CD14-positive monocyte (primary cell): Measurements from ENCODE around the gene SPDYE3. TPM values are rescaled to one million over a fixed set of nuclear protein-coding genes. Genes with fewer than 3 reads are reported as not detected.

Source experiments
- DNase-seq, 3 donors: peaks; one replicate each; pipeline ENCODE4 v3.0.0-alpha.2; 2011 to 2022
- H2AFZ ChIP-seq: 2 replicates; pipeline ENCODE4 v1.6.0; 2012; ENCODE audit warnings: mild to moderate bottlenecking, low read depth, low read length, inconsistent platforms; ENCODE audit not compliant: insufficient read depth, poor library complexity, severe bottlenecking
- H3K27ac ChIP-seq, 2 donors: 1 replicate in 1 of 2; 2 replicates in 1 of 2; pipeline ENCODE4 v1.5.1; 2012 to 2013; ENCODE audit warnings: low read length in 2 of 2, control low read depth in 1 of 2, inconsistent platforms in 1 of 2, low read depth in 1 of 2, mild to moderate bottlenecking in 1 of 2
- H3K27me3 ChIP-seq, 2 donors: one replicate each; pipeline versions ENCODE4 v1.6.0 to v1.6.1; 2011 to 2013; ENCODE audit warnings: low read length in 2 of 2; ENCODE audit not compliant: control insufficient read depth in 2 of 2, insufficient read depth in 2 of 2
- H3K36me3 ChIP-seq, 2 donors: replicated peaks in 1 of 2; 1 replicate in 1 of 2; 2 replicates in 1 of 2; pipeline versions ENCODE4 v1.5.1 to v1.6.1; 2012 to 2013; ENCODE audit warnings: low read length in 2 of 2, control low read depth in 1 of 2, inconsistent platforms in 1 of 2, mild to moderate bottlenecking in 1 of 2; ENCODE audit not compliant: insufficient read depth in 2 of 2, control insufficient read depth in 1 of 2
- H3K4me1 ChIP-seq, 2 donors: 1 replicate in 1 of 2; 2 replicates in 1 of 2; pipeline versions ENCODE4 v1.5.1 to v1.6.1; 2012 to 2013; ENCODE audit warnings: low read length in 2 of 2, control low read depth in 1 of 2, inconsistent platforms in 1 of 2, mild to moderate bottlenecking in 1 of 2, moderate library complexity in 1 of 2; ENCODE audit not compliant: insufficient read depth in 2 of 2, control insufficient read depth in 1 of 2
- H3K4me2 ChIP-seq: replicated peaks from 2 replicates; pipeline ENCODE3; 2012; ENCODE audit warnings: low read length, moderate library complexity, mild to moderate bottlenecking; ENCODE audit not compliant: poor library complexity, severe bottlenecking; ENCODE audit errors: extremely low read depth
- H3K4me3 ChIP-seq, 3 experiments: fragments of 200-600 bp in 1 of 3; sonication (generic) in 1 of 3; replicated peaks in 1 of 3; 1 replicate in 2 of 3; 2 replicates in 1 of 3; pipeline ENCODE4 v1.5.1; 2011 to 2013; ENCODE audit warnings: low read length in 3 of 3, mild to moderate bottlenecking in 3 of 3, control low read depth in 2 of 3, low read depth in 2 of 3, inconsistent platforms in 1 of 3, moderate library complexity in 1 of 3
- H3K79me2 ChIP-seq: 2 replicates; pipeline ENCODE4 v1.6.0; 2012; ENCODE audit warnings: mild to moderate bottlenecking, control low read depth, inconsistent platforms, low read length, moderate library complexity; ENCODE audit not compliant: insufficient read depth
- H3K9ac ChIP-seq: 2 replicates; pipeline ENCODE4 v1.6.0; 2017; ENCODE audit warnings: low read length, mild to moderate bottlenecking; ENCODE audit not compliant: insufficient read depth, poor library complexity, severe bottlenecking
- H3K9me3 ChIP-seq, 2 donors: replicated peaks in 1 of 2; 1 replicate in 1 of 2; 2 replicates in 1 of 2; pipeline versions ENCODE4 v1.5.1 to v1.6.1; 2012 to 2013; ENCODE audit warnings: low read length in 2 of 2, control low read depth in 1 of 2; ENCODE audit not compliant: control insufficient read depth in 1 of 2, insufficient read depth in 1 of 2
- H4K20me1 ChIP-seq: 2 replicates; pipeline ENCODE4 v1.6.0; 2012; ENCODE audit warnings: mild to moderate bottlenecking, low read length, control low read depth, moderate library complexity; ENCODE audit not compliant: insufficient read depth
- H3K27ac Mint-ChIP-seq, 7 donors: one replicate each; pipeline ENCODE4 v1.8.0; 2020; ENCODE audit warnings: mild to moderate bottlenecking in 7 of 7, mixed read lengths in 7 of 7, moderate library complexity in 6 of 7, inconsistent platforms in 2 of 7
- H3K27me3 Mint-ChIP-seq, 3 donors: one replicate each; pipeline ENCODE4 v1.8.0; 2021 to 2022; ENCODE audit warnings: low read depth in 3 of 3, mild to moderate bottlenecking in 3 of 3, mixed read lengths in 3 of 3, moderate library complexity in 3 of 3, inconsistent platforms in 1 of 3
- H3K36me3 Mint-ChIP-seq, 2 donors: one replicate each; pipeline ENCODE4 v1.8.0; 2020; ENCODE audit warnings: mixed read lengths in 2 of 2, inconsistent platforms in 1 of 2, mild to moderate bottlenecking in 1 of 2
- H3K4me1 Mint-ChIP-seq: one replicate; pipeline ENCODE4 v1.8.0; 2020; ENCODE audit warnings: mild to moderate bottlenecking, mixed read lengths
- H3K4me3 Mint-ChIP-seq, 2 donors: one replicate each; pipeline ENCODE4 v1.8.0; 2020; ENCODE audit warnings: mild to moderate bottlenecking in 2 of 2, mixed read lengths in 2 of 2, moderate library complexity in 1 of 2
- H3K9me3 Mint-ChIP-seq, 7 donors: one replicate each; pipeline ENCODE4 v1.8.0; 2020 to 2022; ENCODE audit warnings: mixed read lengths in 7 of 7, mild to moderate bottlenecking in 6 of 7, moderate library complexity in 6 of 7, inconsistent platforms in 2 of 7
- CTCF ChIP-seq: fragments of 200-600 bp; IDR thresholded peaks from one replicate; pipeline ENCODE4 v1.8.0; 2022; ENCODE audit warnings: antibody characterized with exemption, mild to moderate bottlenecking
- WGBS: methylation state at CpG from one replicate; pipeline ENCODE4 v1.1.5; 2013; ENCODE audit warnings: missing lambda C conversion rate; ENCODE audit not compliant: insufficient coverage; 5-methylcytosine and 5-hydroxymethylcytosine counted together
- intact Hi-C, 2 donors: fragments of 100-400 bp; cut with micrococcal nuclease; formaldehyde crosslinking; loops; one replicate each; pipeline versions ENCODE4 v1.15.0 to v1.15.1; 2023
- polyA plus RNA-seq, 3 donors: library from polyadenylated mRNA; depleted of rRNA in 1 of 3; unstranded in 2 of 3; stranded (reverse) in 1 of 3; fragments of 300-500 nt in 2 of 3; fragments of >200 nt in 1 of 3; fragmentation: Illumina TruSeq in 2 of 3; gene quantifications; 1 replicate in 2 of 3; 2 replicates in 1 of 3; pipeline ENCODE4 v1.2.3, GENCODE V29; 2012 to 2021

Gene SPDYE3
- polyA plus RNA-seq, 3 donors, result 0.58 to 1.2 TPM; not detected in 1

GRCh38 chr7:100358027-100358856 lies 50.7 kb downstream of the SPDYE3 start, which contains the start of gene PILRB:
PILRB (plus strand) TSS chr7:100358117; CDS start chr7:100358303, 186 bp downstream.
- H3K36me3 ChIP-seq, result peaks cover 70 to 98% of the 10 kb centered on the region in 2 donors
- peak within 1 kb of the TSS in 1 of 2 donors; percentile 64 for H3K27ac ChIP-seq
- no peaks in the 10 kb centered on the region for H4K20me1 ChIP-seq
- Mint-ChIP-seq H3K27ac (peak within 1 kb of the TSS in 5 of 7 donors; percentile 53 to 83 (median 79)), H3K9me3 (no peaks in the 10 kb centered on the region), H3K36me3 (peaks cover 65 to 95% of the 10 kb centered on the region in 2 donors), H3K4me3 (no peak within 1 kb of the TSS), H3K27me3 (peaks cover 0 to 3% (median 2%) of the 10 kb centered on the region in 3 donors), H3K4me1 (peaks cover 28% of the 10 kb centered on the region)
- H3K4me1 ChIP-seq, result peaks cover 19 to 25% of the 10 kb centered on the region in 2 donors
- no peak within 1 kb of the TSS for H3K9ac ChIP-seq
- peaks cover 2% of the 10 kb centered on the region for H3K79me2 ChIP-seq
- no peak within 1 kb of the TSS for H2AFZ ChIP-seq
- no peak for DNase-seq
- no peaks in the 10 kb centered on the region for H3K9me3 ChIP-seq
- WGBS, result 100% methylated on average over 5 of the region's 11 CpGs
- intact Hi-C loops, result loop anchor here (5.0 to 10.0 kb wide), 2 partner anchors 49 to 213 kb away; partner anchors contain the start of gene LAMTOR4 (in 1 of the 2)
- peak within 1 kb of the TSS in 1 of 3 experiments; percentile 24 for H3K4me3 ChIP-seq
- H3K4me2 ChIP-seq, result no peak within 1 kb of the TSS
- TF ChIP-seq CTCF, result no peak
- H3K27me3 ChIP-seq, result no peaks in the 10 kb centered on the region

- Mint-ChIP-seq H3K27me3 (peaks cover 0 to 3% (median 2%) of the 10 kb centered on the region in 3 donors), H3K27ac (peak overlapping the region in 6 of 7 donors; percentile 53 to 83 (median 72)), H3K36me3 (peaks cover 64 to 96% of the 10 kb centered on the region in 2 donors), H3K4me1 (peaks cover 28% of the 10 kb centered on the region), H3K9me3 (no peaks in the 10 kb centered on the region), H3K4me3 (no peak overlapping the region)
- Histone ChIP-seq H3K9ac (no peak overlapping the region), H3K4me2 (no peak overlapping the region), H3K27ac (peak overlapping the region in 1 of 2 donors; percentile 62), H2AFZ (no peak overlapping the region), H3K9me3 (no peaks in the 10 kb centered on the region), H3K27me3 (no peaks in the 10 kb centered on the region), H3K79me2 (peaks cover 2% of the 10 kb centered on the region), H3K4me1 (peaks cover 19 to 25% of the 10 kb centered on the region in 2 donors), H3K4me3 (peak overlapping the region in 1 of 3 experiments; percentile 24), H4K20me1 (no peaks in the 10 kb centered on the region), H3K36me3 (peaks cover 67 to 96% of the 10 kb centered on the region in 2 donors)
- intact Hi-C loops, result loop anchor here (5.0 to 10.0 kb wide), 2 partner anchors 48 to 214 kb away; partner anchors contain the start of gene LAMTOR4 (in 1 of the 2)
- TF ChIP-seq CTCF, result no peak
- no peak for DNase-seq
- 97% methylated on average over 4 of the region's 8 CpGs for WGBS
These were observed 51.3 kb downstream of the SPDYE3 start for GRCh38 chr7:100358857-100359212.
